Right renal cortex interstitium (tissue), 3 donors: Measurements from ENCODE around the gene NHS. TPM values are rescaled to one million over a fixed set of nuclear protein-coding genes. Genes with fewer than 3 reads are reported as not detected.

Experiments
- DNase-seq, 3 donors: peaks; one replicate each; pipeline ENCODE4 v3.0.0-alpha.2; 2013; ENCODE audit warnings: low read depth in 3 of 3, low spot score in 2 of 3
- polyA plus RNA-seq, 3 donors: library from polyadenylated mRNA; unstranded; fragments of 120-200 nt; gene quantifications; one replicate each; pipeline ENCODE4 v1.2.1, GENCODE V29; 2013; ENCODE audit not compliant: insufficient read length in 3 of 3

Gene NHS
- 10 to 100 TPM; 14.0 to 20.2 (median 17.7) TPM for polyA plus RNA-seq

- DNase-seq, result peak in 1 of 3 donors; percentile 59
Measured at GRCh38 chrX:17374619-17375366, at the start of gene NHS. TSS of gene NHS (plus strand) at chrX:17375200. CDS start at chrX:17375758, 558 bp downstream.

DNA sequence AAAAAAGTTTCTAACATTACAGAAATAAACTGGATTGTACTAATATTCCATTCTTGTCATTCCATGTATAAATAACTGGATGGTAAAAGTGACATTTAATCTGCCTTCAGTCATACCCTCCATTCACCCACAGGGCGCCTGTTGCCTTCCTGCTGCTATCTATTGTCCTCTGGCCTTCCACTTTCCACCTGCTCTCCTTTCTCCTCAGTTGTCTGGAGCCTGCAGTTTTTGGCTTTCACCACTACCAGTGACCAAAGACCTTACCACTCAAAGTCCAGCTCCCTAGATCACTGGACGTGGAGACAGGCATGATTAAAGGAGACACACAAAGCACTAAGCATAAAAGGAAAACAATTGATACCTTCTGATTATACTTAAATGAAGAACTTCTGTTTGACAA is 46.2 kb upstream of the NHS start:
- no peak for DNase-seq

DNA sequence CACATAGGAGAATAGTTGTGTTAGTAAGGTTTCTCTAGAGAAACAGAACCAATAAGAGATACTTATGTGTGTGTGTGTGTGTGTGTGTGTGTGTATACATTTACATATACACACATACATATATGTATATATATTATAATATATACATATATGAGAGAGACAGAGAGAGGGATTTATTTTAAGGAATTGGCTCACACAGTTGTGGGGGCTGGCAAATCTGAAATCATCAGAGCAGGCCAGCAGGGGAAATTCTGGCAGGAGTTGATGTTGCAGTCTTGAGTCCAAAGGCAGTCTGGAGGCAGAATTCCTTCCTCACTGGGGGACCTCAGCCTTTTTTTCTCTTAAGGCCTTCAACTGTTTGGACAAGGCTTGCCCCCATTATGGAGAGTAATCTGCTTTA is 38.6 kb upstream of the NHS start:
- no peak for DNase-seq

- no peak for DNase-seq
Measured at GRCh38 chrX:17355976-17356375, 19.0 kb upstream of the NHS start.

DNA sequence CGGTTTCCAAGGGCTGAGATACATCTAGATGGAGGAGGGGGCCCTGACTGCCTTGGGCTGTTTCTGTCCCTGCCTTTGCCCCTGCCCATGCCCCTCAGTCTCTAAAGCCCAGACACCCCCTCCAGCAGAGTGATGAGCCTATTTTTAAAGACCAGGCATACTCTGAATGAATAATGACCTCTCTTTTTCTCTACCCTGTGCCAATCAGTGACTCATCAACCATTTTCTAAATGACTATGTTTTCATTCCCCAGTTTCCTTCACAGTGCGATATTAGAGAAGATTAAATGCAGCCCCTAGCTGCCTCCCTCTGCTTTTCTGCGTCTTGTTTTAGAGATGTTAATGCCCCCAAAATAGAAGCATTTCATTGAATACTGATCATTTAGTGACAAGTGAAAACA is 15.5 kb upstream of the NHS start:
- DNase-seq, result no peak

DNA sequence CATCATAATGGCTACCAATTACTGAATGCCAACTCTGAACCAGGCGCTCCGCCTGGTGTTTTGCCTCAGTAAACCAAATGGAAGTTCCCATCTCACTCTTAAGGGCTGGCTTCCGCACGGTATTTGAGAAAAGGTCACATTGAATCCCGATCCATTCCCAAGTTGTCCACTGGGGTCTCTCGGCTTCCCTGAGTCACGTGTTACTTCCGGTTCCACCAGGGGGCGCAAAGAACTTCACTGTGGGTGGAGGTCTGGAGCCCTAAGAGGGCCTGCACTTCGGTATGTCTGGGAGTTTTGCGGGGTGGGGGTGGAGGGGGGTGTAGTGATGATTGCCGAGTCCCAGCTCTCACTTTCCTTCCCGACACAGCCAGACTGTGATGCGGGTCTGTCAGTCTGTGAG is 13.4 kb upstream of the NHS start:
- DNase-seq, result no peak

GRCh38 chrX:17368002-17368401 is 7.0 kb upstream of the NHS start:
- DNase-seq, result no peak

- DNase-seq, result no peak
Measured at GRCh38 chrX:17369309-17369708, 5.7 kb upstream of the NHS start.

DNA sequence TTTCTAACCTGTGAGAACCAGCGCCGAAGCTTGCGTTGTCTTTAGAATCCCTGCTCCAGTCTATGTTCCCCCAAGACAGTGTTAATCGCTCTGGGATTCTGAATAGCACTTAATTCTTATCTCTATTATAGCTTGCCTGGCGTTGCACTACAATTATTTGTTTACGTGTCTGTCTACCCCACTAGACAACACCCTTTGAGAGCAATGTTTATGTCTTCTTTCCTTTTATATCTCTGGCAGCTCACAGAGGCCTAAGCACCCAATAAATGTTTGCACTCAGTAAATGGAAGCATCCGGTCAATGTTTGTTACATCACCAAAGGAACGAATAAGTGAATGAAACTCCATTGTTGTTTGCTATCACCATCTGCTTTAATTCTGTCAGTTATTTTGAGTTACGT is 4.8 kb upstream of the NHS start:
- DNase-seq, result no peak

DNA sequence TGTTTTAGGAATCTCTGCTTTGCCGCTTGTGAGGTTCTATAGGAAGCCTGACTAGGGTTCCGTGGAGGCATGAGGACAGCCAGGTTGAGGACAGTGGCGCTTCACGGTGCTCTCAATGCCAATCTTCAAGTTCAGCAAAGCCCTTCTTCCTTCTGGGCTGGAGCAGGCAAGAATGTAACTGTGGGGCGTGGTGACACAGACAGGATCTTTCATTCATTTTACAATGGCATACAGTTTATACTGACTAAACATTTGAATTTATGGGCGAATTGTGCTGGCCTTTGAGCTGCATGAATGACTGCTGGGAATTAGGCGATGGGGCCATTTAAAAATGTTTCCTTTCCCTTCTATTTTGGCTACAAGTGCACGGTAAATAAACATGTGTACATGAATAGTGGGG is 2.9 kb upstream of the NHS start:
- DNase-seq, result no peak

- DNase-seq, result no peak
Measured at GRCh38 chrX:17373337-17373736, 1.7 kb upstream of the NHS start.

- DNase-seq, result no peak
Measured at GRCh38 chrX:17375367-17375636, 302 bp downstream of the NHS start.

DNA sequence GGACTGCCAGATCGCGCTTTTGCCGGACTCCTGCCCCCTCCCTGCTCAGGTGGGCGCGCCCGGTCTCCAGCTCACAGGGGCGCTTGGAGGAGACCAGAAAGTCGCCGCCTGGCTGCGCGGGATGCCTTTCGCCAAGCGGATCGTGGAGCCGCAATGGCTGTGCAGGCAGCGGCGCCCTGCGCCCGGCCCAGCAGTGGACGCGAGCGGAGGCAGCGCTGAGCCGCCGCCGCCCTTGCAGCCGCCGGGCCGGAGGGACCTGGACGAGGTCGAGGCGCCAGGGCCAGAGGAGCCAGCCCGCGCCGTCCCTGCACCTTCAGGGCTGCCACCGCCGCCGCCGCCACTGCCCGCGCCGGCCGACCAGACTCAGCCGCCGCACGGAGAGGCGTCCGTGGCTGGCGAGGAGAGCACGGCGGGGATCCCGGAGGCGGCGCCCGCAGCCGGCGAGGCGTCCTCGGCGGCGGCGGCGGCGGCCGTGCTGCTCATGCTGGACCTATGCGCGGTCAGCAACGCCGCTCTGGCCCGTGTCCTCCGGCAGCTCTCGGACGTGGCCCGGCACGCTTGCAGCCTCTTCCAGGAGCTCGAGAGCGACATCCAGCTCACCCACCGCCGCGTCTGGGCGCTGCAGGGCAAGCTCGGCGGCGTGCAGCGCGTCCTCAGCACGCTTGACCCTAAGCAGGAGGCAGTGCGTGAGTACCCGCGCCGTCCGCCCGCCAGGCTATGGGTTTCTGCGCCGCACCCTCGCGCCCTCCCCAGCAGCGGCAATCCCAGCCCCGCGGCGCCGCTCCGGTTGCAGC is 834 bp downstream of the NHS start:
- DNase-seq, result no peak

GRCh38 chrX:17376431-17377077 is 1.6 kb downstream of the NHS start:
- DNase-seq, result no peak

GRCh38 chrX:17377091-17377717 is 2.2 kb downstream of the NHS start:
- no peak for DNase-seq

DNA sequence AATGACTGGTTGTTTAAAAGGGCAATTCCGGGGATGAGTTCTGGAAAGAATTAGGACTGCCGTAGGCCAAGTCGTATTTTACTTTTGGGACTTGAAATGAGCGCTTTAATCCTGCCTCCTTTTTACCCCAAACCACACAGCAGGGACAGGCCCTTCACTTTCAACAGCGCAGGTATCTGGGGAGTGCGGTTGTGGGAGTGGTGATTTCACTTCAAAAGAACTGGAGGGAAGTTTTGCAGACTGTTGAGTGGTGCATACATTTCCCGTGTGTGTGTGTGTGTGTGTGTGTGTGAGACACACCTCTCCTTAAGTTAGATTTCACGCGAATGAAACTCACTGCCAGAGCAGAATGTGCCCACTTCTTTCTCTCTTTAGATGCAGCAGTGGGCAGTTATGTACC is 2.8 kb downstream of the NHS start:
- no peak for DNase-seq

- no peak for DNase-seq
Measured at GRCh38 chrX:17380221-17380620, 5.2 kb downstream of the NHS start.

- no peak for DNase-seq
Measured at GRCh38 chrX:17390419-17390850, 15.4 kb downstream of the NHS start.

DNA sequence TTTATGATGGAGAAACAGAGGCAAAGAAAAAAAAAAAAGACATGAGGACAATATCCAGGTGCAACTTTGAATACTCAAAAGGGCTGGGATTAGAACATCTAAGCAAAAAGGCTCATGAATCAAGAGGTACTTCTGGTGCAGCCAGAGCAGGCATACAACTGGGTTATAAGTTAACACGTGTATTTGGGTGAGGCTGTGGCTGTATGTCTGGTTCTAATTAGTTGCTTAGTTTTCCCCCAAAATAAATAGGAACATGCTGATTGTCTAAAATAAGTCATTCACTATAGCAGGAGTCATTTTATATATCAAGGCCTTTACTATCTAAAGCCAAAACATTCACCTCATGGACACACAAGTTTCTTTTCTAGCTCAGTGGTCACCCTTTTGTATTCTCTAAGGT is 20.2 kb downstream of the NHS start:
- no peak for DNase-seq

GRCh38 chrX:17397074-17397473 is 22.1 kb downstream of the NHS start:
- no peak for DNase-seq

DNA sequence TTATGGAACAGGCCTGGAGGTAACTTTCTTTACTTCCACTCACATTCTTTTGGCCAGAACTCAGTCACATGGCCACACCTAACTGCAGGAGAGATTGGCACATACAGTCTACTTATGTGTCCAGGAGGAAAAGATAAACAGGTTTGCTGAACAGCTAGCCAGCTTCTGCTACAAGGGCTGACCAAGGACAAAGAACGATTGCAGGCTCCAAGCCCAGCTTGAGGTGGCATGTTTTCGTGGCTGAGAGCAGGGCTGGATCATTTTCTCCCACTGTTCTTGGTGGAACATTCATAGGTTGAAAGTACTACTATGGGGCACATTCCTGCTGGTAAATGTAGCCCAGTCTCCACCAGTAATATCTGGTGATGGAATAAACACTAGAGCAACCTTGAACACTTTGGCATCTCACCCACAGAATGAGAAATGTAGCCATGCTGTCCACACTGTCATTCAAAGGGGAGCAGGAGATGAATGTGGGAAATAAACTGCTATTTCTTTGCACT is 28.2 kb downstream of the NHS start:
- no peak for DNase-seq
